HEK293T (cell line): Measurements from ENCODE around the gene HELZ.

Source experiments
- CTBP1 ChIP-seq: fragments of 450-650 bp; IDR thresholded peaks from 2 replicates; pipeline ENCODE4 v1.6.1; 2016; ENCODE audit warnings: borderline replicate concordance
- TARDBP ChIP-seq: fragments of 450-650 bp; IDR thresholded peaks from 2 replicates; pipeline ENCODE4 v1.6.1; 2016
- ZNF384 ChIP-seq: fragments of 450-650 bp; IDR thresholded peaks from 2 replicates; pipeline ENCODE4 v1.6.1; 2016

DNA sequence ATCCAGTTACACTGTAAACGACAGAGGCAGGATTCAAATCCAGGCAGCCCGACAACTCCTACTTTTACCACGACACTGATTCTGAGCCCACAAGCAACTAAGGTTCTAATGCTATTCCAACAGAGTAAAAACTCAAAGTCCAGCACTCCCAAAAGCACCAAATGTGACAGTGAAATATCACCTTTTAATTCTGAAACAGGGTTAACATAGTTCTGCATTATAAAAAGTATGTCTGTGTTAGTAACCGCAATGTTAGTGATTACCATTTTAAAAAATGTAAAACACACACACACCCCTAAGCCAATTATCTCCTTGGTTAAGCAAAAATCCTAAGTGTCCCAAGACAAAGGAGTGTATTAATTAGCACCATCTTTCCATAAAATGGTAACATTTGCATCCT, 19.7 kb downstream of the HELZ start:
- TF ChIP-seq CTBP1 = no peak
- no peak for TF ChIP-seq ZNF384
- TF ChIP-seq TARDBP = no peak
